Pons (tissue), 1 donor: ENCODE results near the gene CLEC10A.
"Not testable (repeated sequence)": the region's sequence is repeated elsewhere in the genome, so short reads cannot be mapped to it uniquely, and the experiment has no call there.

ENCODE experiments used
- DNase-seq: peaks from one replicate; pipeline ENCODE4 v3.0.0-alpha.2; 2016; ENCODE audit warnings: low spot score

The CLEC10A gene

DNA sequence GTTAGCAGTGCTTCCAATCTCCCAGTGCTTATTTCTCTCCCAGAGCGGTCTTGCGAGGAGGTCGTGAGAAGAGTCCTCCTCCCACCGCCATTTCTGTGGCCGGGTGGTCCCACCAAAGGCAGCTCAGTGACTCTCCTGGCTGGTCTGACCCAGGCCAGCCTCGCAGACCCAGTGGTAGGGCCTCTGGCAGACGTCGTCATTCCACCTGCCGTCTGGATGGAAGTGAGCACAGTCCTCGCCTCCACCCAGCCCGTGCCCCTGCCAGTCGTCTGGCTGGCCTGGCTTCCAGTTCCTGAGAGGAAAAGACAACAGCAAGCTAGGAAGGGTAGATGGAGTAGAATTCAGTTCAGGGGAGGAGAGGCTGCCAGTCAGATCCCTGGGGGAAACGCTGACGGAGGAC lies 5.1 kb downstream of the CLEC10A start:
- DNase-seq = no peak

DNA sequence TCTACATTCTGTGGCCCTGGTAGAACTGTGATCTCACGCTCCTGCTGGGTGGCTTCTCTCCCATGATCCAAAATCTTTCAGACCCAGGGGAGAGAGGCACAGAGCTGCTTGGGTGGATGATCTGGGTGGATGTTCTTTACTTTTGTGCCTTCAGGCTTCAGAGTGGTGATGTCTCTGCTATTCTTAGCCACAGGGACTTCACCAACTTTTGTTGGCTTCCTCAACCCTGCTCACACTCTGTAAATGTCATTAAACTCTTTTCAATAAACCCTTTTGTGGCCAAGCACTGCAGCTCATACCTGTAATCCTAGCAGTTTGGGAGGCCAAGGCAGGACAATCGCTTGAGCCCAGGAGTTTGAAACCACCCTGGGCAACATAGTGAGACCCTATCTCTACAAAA lies 7.6 kb downstream of the CLEC10A start:
- no peak for DNase-seq

DNA sequence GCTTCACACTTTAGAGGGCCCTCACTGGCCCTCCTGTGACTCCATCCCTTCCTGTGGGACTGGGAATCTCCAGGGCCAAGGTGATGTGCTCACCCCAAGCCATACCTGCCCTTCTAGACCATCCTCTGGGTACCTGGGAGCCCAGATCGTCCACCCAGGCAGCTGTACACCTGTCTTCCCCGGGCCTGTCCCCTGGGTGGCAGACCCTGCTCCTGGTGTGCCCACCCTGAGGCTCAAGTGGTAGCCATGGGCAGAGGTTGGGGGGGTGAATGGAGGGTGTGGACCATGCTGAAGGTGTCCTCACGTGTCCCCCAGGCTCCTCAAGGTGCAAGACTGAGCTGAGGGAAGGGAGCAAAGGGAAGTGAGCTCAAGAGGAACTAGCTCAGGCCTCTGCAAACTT lies 9.3 kb downstream of the CLEC10A start:
- no peak for DNase-seq

GRCh38 chr17:7068268-7068667 lies 11.8 kb downstream of the CLEC10A start:
- DNase-seq = no peak

GRCh38 chr17:7067198-7067597 lies 12.9 kb downstream of the CLEC10A start:
- DNase-seq = no peak

DNA sequence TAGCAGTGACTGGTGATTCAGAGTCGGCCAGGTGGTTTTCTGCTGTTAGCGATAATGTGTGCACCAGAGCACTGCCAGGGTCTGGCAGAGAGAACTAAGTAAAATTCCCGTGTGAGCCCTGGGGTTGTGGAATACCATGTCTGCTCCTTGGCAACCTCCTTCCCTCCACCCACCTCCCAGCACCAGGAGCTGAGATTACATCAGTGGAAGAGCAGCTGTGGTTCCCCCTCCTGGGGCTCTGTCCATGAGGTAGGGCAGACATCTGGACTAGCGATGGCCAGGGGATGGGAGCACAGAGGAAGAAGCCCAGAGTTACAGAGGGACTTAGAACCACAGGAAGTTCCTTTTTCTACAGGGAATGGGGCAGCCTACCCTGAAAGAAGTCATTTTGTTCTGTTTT lies 15.8 kb downstream of the CLEC10A start:
- no peak for DNase-seq

- DNase-seq = no peak
Observed at GRCh38 chr17:7063518-7064094, 16.4 kb downstream of the CLEC10A start.

DNA sequence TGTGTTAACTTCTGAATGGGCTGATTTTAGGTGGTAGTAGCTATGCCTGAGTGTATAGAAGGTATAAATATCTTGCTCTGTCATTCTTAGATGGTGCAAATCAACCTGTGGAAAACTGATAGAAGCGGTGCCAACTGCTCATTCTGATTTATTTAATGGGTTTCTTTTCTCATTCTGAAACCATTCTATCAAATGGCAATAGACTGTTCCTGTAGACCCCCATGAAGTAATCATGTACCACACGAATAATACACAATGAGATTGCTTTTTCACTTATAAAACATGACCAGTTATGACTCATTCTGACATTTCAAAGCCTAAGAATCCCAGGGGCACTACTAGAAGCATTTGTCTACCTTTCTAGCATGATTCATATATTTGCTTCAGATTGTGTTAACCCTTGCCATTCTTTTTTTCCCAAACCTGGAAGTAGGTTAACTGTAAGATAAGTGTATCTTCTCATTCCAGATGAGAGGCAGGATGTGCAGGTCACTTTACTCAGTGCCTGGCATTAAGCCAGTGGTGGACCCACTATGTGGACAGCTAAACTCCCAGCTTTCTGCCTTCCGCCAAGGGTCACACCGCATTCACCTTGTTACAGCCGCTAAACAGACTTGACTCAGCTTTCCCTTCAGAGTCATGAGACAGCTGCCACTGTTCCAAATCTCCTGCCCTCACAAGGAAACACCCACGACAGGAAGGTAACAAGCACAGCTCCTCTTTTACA lies 19.7 kb downstream of the CLEC10A start:
- DNase-seq = no peak

GRCh38 chr17:7058831-7059447 lies 21.1 kb downstream of the CLEC10A start:
- no peak for DNase-seq

DNA sequence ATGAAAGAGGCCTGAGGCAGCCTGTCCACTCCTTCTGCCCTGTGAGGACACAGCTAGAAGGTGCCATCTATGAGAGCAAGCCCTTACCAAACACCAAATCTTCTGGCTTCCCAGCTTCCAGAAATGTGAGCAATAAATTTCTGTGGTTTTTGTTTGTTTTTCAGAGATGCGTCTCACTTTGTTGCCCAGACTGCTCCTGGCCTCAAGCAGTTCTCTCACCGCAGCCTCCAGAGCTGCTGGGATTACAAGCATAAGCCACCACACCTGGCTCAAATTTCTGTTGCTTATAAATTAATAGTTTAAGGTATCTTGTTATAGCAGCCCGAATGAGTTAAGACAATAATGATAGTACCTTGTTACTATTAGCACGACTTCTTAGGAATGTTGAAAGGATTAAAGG lies 23.7 kb downstream of the CLEC10A start:
- no peak for DNase-seq

GRCh38 chr17:7050583-7050982 lies 29.5 kb downstream of the CLEC10A start:
- DNase-seq = not testable (repeated sequence)

DNA sequence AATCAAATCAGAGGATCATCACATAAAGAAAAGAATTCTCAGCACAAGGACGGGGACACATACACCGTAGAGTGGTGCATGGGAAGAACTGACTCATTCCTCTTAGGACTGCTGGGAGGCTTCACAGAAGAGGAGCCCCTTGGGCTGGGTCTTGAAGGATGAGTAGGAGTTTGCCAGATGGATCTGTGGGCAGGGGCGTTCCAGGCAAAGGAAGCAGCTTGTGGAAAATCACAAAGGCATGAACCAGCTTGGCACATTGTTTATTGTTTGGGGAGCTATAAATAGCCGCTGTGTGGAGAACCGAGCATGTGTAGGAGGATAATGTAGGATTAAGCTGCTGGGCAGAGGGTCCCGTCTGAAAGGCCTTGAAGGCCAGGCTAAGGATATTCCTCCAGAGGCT lies 31.1 kb downstream of the CLEC10A start:
- no peak for DNase-seq

DNA sequence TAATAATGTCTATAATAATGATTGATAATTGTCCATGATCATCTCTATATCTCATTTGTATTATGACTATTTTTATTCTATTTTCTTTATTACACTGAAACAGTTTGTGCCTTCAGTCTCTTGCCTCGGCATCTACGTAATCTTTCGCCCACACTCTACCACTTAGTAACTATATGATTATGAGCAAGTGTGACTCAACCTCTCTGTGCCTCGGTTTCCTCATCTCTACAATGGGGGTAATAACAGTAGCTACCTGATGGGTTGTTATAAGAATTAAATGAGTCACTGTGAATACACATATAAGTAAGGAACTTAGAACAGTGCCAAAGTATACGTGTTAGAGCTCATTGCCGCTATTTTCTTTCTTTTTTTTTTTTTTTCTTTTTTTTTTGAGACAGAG lies 32.5 kb downstream of the CLEC10A start:
- no peak for DNase-seq

- not testable (repeated sequence) for DNase-seq
Observed at GRCh38 chr17:7046725-7047397, 33.2 kb downstream of the CLEC10A start.

- no peak for DNase-seq
Observed at GRCh38 chr17:7046127-7046724, 33.8 kb downstream of the CLEC10A start.

DNA sequence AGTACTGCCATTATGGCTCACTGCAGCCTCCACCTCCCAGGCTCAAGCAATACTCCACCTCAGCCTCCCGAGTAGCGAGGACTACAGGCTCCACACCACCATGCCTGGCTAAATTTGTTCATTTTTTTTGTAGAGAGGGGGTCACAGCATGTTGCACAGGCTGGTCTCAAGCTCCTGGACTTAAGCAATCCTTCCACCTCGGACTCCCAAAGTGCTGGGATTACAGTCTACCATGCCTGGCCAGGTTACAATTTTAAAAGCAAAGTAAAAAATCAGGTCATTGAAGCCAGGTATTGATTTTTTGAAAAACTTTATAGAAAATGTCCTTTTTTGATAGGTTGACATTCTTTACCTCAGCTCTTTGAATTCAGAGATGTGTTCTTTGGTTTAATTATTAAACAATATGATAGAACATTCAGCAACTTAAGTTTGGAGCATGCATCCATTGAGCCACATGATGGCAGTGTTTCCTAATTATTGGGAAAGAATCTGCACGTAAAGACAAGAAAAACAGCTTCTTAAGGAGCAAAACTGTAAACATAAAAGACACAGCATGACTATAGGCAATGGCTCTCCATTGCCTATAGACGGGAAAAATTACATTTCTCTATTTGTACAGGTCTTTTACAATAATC lies 34.4 kb downstream of the CLEC10A start:
- DNase-seq = peak; percentile 86

DNA sequence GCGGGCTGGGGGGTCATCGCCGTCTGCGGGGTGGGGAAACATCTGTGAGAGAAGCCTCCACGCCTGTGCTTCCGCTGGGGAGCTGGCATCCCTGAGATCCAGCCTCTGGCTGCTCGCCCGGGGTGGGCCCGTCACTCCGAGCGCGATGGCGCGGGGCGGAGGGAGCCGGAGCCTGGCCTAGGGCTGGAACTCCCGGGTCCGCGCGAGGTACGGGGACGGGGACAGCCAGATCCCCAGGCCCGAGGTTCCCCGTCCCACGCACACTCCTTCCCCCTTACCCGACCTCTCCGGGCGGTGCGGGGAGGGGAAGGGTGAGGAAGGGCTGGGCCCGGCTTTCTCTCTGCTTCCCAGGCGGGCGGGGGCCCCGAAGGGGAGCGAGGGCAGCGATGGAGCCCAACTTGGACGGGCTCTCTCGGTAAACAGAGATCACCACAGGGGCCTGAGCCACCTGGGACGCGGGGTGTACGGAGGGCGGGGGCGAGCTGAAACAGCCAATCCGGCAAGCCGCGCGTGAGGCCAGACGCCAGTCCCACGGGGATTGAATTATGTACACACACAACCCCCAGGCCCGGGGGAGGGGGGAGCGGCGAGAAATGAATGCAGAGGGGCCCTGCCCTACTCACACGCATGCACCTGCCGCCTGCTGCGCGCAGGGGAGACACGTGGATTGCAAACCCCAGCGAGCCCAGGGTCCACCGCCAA lies 36.4 kb downstream of the CLEC10A start, which contains the start of gene SLC16A11:
Gene SLC16A11, minus strand, starts transcription at position 596 of the 702 bp plus-strand sequence. Its CDS starts 579 bp downstream, at position 17.
- no peak for DNase-seq

DNA sequence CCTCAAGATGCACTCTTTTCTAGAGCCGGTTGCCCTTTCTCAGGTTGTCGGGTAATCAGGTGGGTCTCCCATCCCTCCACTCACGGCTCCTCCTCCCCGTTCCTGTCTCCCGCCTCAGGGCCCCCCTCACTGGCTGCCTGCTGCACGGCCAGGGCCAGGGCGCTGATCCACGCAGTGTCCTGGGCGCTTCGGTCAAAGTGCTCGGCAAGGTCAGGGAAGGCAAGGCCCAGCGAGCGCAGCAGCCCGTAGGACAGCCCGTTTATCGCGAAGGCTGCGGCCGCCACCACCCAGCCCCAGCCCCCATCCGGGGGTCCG lies 36.9 kb downstream of the CLEC10A start:
- no peak for DNase-seq

DNA sequence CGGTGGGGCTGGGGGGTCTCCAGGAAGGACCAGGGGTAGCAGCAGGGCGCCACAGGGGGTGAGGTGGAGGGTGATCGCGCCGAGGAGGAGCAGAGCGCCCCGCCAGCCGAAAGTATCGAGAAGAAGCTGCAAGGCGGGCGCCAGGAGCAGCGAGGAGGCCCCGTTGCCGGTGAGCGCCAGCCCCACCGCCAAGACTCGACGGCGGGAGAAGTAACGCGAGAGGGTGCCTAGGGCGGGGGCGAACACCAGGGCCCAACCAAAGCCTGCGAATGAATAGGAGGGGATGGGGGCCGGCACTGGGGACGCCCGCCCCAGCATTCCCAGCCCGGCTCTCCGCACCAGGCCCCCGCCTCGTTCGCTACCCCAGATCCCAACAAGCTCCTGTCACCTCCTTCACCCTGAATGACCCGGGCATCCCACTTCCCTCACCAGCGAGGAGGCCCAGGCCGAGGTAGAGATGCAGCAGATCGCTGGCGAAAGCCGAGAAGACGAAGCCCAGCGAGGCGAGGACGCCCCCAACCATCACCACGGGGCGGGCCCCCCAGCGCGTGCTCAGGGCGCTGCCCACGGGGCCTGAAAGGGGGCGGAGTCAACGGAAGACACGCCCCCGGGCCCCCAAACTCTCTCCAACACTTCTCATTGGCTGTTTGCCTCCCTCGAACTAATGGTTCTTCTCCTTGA lies 37.4 kb downstream of the CLEC10A start:
- no peak for DNase-seq

DNA sequence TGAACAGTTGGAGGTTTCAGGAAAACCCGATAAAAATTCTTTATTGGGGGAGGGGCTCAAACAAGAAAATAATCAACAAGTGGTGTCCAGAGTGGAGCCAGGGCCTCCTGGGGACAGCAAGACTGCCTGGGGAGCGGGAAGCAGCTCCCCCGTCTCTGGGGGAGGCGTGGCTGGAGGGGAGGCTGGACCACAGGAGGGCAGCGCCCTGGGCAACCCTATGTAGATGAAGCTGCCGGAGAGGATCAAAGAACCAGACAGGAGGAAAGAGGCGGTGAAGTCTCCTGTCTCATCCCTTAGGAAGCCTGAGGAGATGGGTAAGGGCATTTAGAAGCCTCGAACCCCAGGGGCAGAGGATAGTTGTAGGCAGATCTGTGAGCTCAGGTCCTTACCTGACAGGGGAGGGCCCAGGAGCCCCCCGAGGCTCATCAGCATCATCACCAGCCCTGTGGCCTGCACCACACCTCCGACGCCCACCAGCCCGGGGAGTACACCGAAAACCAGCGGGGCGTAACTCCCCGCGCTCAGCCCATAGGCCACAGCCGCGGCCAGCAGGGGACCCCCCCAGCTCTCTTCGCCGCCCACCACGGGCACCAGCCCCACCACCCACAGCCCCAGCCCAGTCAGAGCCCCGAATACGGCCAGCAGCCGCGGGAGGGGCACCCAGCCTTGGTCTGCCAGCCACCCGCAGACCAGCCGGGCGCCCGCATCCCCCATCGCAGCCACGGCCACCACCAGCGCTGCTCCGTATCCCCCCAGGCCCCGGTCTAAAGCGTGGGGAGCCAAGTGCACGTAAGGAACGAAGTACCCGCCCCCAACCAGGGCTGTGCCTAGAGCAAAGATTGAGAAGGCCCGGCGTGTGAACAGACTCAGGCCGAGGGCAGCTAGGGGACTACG lies 38.2 kb downstream of the CLEC10A start:
- no peak for DNase-seq
